Neural cell (in vitro differentiated cells): ENCODE data around the gene RABL6. TPM values are rescaled to one million over a fixed set of nuclear protein-coding genes. Genes with fewer than 3 reads are reported as not detected.
A peak's percentile ranks its signal among the peaks of the same experiment; 100 is the strongest.

Experiments used
- H2AFZ ChIP-seq: fragments of 200-600, 300-800 bp; sonication (generic), shearing (Covaris generic); 2 replicates; pipeline ENCODE4 v1.6.0; 2014; ENCODE audit warnings: low read depth, mild to moderate bottlenecking, antibody characterized with exemption, low read length, moderate library complexity
- H3F3A ChIP-seq: fragments of 200-600 bp; shearing (Covaris generic); 2 replicates; pipeline ENCODE4 v1.6.1; 2016; ENCODE audit warnings: mild to moderate bottlenecking, moderate library complexity, mixed read lengths, antibody characterized with exemption, low read length; ENCODE audit not compliant: insufficient read depth, poor library complexity, severe bottlenecking
- H3K27ac ChIP-seq: fragments of 200-600, 300-800 bp; sonication (generic), shearing (Covaris generic); 2 replicates; pipeline ENCODE4 v1.5.1; 2014; ENCODE audit warnings: mild to moderate bottlenecking, low read length, moderate library complexity
- H3K27me3 ChIP-seq: fragments of 300-800, 200-600 bp; sonication (generic), shearing (Covaris generic); 2 replicates; pipeline ENCODE4 v1.6.0; 2014; ENCODE audit warnings: mild to moderate bottlenecking, low read depth, low read length, moderate library complexity; ENCODE audit not compliant: insufficient read depth
- H3K36me3 ChIP-seq: fragments of 300-800, 200-600 bp; sonication (generic), shearing (Covaris generic); 2 replicates; pipeline ENCODE4 v1.5.1; 2014; ENCODE audit warnings: mild to moderate bottlenecking, antibody characterized with exemption, low read length, moderate library complexity; ENCODE audit not compliant: insufficient read depth
- H3K4me2 ChIP-seq: fragments of 300-800, 200-600 bp; sonication (generic), shearing (Covaris generic); 2 replicates; pipeline ENCODE4 v1.6.0; 2014; ENCODE audit warnings: mild to moderate bottlenecking, low read length
- H3K4me3 ChIP-seq: fragments of 300-800, 200-600 bp; sonication (generic), shearing (Covaris generic); 2 replicates; pipeline ENCODE4 v1.5.1; 2014; ENCODE audit warnings: mild to moderate bottlenecking, low read length, moderate library complexity
- H3K79me2 ChIP-seq: fragments of 200-600 bp; shearing (Covaris generic); replicated peaks from 2 replicates; pipeline ENCODE4 v1.6.0; 2014; ENCODE audit warnings: mild to moderate bottlenecking, low read length, moderate library complexity; ENCODE audit not compliant: insufficient read depth
- H3K9ac ChIP-seq: fragments of 300-800, 200-600 bp; sonication (generic), shearing (Covaris generic); 2 replicates; pipeline ENCODE4 v1.6.1; 2016; ENCODE audit warnings: mild to moderate bottlenecking, low read length, mixed read lengths
- H3K9me2 ChIP-seq: fragments of 200-600 bp; shearing (Covaris generic); 2 replicates; pipeline ENCODE4 v1.6.1; 2016; ENCODE audit warnings: mild to moderate bottlenecking, low read length, mixed read lengths; ENCODE audit not compliant: insufficient read depth
- H3K9me3 ChIP-seq: fragments of 200-600, 300-800 bp; sonication (generic), shearing (Covaris generic); 2 replicates; pipeline ENCODE4 v1.6.1; 2016; ENCODE audit warnings: mild to moderate bottlenecking, mixed run types, low read length, moderate library complexity, mixed read lengths
- H4K20me1 ChIP-seq: fragments of 200-600 bp; shearing (Covaris generic); 2 replicates; pipeline ENCODE4 v1.6.1; 2016; ENCODE audit warnings: mild to moderate bottlenecking, mixed run types; ENCODE audit not compliant: insufficient read depth
- EP300 ChIP-seq: fragments of 450-650 bp; conservative IDR thresholded peaks from 2 replicates; pipeline ENCODE4 v1.6.1; 2014; ENCODE audit warnings: antibody characterized with exemption, mild to moderate bottlenecking, moderate library complexity; ENCODE audit not compliant: poor library complexity, severe bottlenecking
- EZH2 ChIP-seq: fragments of 200-600, 300-800 bp; shearing (Covaris generic), sonication (generic); IDR thresholded peaks from 2 replicates; pipeline ENCODE4 v1.6.1; 2014; ENCODE audit warnings: antibody characterized with exemption, low read length, borderline replicate concordance, mild to moderate bottlenecking; ENCODE audit not compliant: insufficient read depth, poor library complexity, severe bottlenecking
- MXI1 ChIP-seq: fragments of 450-650 bp; conservative IDR thresholded peaks from 2 replicates; pipeline ENCODE4 v1.6.1; 2014; ENCODE audit warnings: antibody characterized with exemption, mild to moderate bottlenecking; ENCODE audit not compliant: poor library complexity, severe bottlenecking
- POLR2AphosphoS5 ChIP-seq: IDR thresholded peaks from 2 replicates; pipeline ENCODE4 v1.6.1; 2012
- RAD21 ChIP-seq: fragments of 450-650 bp; conservative IDR thresholded peaks from 2 replicates; pipeline ENCODE4 v1.6.1; 2014; ENCODE audit warnings: antibody characterized with exemption, mild to moderate bottlenecking, moderate library complexity
- SMC3 ChIP-seq: fragments of 450-650 bp; conservative IDR thresholded peaks from 2 replicates; pipeline ENCODE4 v1.6.1; 2014; ENCODE audit warnings: antibody characterized with exemption, mild to moderate bottlenecking, moderate library complexity; ENCODE audit not compliant: poor library complexity
- TAF1 ChIP-seq: IDR thresholded peaks from 2 replicates; pipeline ENCODE4 v1.6.1; 2012; ENCODE audit warnings: low read depth
- polyA plus RNA-seq: library from polyadenylated mRNA; depleted of rRNA; stranded (reverse); fragments of >200 nt; gene quantifications from 2 replicates; pipeline ENCODE4 v1.2.3, GENCODE V29; 2014
- TF ChIP-seq, protein P1 (sequence below): fragments of 450-650 bp; IDR thresholded peaks from 2 replicates; pipeline ENCODE4 v1.5.1; 2014; ENCODE audit warnings: antibody characterized with exemption, mild to moderate bottlenecking, moderate library complexity; ENCODE audit not compliant: poor library complexity, severe bottlenecking
- TF ChIP-seq, protein P2 (sequence below): IDR thresholded peaks from 2 replicates; pipeline ENCODE4 v1.6.1; 2012; ENCODE audit warnings: borderline replicate concordance

RABL6 gene
- polyA plus RNA-seq, 1 donor from 2014 or later = 46.4 TPM

DNA sequence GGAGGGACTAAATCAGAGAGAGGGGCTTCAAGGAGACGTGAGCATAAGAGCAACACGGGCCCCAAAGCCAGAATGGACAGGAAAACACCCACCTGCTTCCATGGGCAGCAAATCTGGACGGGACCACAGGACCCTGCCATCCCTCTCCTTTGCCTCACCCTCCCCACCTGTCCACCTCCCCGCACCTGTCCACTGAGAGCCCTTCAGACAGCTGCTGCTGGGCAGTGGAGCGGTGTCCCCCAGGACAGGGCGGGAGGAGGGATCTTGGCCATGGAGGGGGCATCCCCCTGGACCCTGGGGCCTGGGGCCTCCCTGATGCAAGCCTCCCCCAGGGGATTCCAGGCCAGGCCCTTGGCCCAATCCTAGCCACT is 9.1 kb upstream of the RABL6 start:
- no peak overlapping the region for H3K9ac ChIP-seq
- no peak overlapping the region for H2AFZ ChIP-seq
- no peaks in the 10 kb centered on the region for H4K20me1 ChIP-seq
- H3K9me2 ChIP-seq = no peaks in the 10 kb centered on the region
- H3K36me3 ChIP-seq = no peaks in the 10 kb centered on the region
- no peaks in the 10 kb centered on the region for H3K27me3 ChIP-seq
- no peaks in the 10 kb centered on the region for H3F3A ChIP-seq
- H3K4me3 ChIP-seq = no peak overlapping the region
- H3K79me2 ChIP-seq = no peaks in the 10 kb centered on the region
- TF ChIP-seq SMC3 (no peak), EP300 (no peak), EZH2 (no peak), TAF1 (no peak), RAD21 (no peak), MXI1 (no peak), POLR2AphosphoS5 (no peak)
- TF ChIP-seq, protein P1, sequence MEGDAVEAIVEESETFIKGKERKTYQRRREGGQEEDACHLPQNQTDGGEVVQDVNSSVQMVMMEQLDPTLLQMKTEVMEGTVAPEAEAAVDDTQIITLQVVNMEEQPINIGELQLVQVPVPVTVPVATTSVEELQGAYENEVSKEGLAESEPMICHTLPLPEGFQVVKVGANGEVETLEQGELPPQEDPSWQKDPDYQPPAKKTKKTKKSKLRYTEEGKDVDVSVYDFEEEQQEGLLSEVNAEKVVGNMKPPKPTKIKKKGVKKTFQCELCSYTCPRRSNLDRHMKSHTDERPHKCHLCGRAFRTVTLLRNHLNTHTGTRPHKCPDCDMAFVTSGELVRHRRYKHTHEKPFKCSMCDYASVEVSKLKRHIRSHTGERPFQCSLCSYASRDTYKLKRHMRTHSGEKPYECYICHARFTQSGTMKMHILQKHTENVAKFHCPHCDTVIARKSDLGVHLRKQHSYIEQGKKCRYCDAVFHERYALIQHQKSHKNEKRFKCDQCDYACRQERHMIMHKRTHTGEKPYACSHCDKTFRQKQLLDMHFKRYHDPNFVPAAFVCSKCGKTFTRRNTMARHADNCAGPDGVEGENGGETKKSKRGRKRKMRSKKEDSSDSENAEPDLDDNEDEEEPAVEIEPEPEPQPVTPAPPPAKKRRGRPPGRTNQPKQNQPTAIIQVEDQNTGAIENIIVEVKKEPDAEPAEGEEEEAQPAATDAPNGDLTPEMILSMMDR = no peak
- TF ChIP-seq, protein P2, sequence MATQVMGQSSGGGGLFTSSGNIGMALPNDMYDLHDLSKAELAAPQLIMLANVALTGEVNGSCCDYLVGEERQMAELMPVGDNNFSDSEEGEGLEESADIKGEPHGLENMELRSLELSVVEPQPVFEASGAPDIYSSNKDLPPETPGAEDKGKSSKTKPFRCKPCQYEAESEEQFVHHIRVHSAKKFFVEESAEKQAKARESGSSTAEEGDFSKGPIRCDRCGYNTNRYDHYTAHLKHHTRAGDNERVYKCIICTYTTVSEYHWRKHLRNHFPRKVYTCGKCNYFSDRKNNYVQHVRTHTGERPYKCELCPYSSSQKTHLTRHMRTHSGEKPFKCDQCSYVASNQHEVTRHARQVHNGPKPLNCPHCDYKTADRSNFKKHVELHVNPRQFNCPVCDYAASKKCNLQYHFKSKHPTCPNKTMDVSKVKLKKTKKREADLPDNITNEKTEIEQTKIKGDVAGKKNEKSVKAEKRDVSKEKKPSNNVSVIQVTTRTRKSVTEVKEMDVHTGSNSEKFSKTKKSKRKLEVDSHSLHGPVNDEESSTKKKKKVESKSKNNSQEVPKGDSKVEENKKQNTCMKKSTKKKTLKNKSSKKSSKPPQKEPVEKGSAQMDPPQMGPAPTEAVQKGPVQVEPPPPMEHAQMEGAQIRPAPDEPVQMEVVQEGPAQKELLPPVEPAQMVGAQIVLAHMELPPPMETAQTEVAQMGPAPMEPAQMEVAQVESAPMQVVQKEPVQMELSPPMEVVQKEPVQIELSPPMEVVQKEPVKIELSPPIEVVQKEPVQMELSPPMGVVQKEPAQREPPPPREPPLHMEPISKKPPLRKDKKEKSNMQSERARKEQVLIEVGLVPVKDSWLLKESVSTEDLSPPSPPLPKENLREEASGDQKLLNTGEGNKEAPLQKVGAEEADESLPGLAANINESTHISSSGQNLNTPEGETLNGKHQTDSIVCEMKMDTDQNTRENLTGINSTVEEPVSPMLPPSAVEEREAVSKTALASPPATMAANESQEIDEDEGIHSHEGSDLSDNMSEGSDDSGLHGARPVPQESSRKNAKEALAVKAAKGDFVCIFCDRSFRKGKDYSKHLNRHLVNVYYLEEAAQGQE = no peak
- no peak overlapping the region for H3K4me2 ChIP-seq
- H3K9me3 ChIP-seq = no peaks in the 10 kb centered on the region
- no peak overlapping the region for H3K27ac ChIP-seq

DNA sequence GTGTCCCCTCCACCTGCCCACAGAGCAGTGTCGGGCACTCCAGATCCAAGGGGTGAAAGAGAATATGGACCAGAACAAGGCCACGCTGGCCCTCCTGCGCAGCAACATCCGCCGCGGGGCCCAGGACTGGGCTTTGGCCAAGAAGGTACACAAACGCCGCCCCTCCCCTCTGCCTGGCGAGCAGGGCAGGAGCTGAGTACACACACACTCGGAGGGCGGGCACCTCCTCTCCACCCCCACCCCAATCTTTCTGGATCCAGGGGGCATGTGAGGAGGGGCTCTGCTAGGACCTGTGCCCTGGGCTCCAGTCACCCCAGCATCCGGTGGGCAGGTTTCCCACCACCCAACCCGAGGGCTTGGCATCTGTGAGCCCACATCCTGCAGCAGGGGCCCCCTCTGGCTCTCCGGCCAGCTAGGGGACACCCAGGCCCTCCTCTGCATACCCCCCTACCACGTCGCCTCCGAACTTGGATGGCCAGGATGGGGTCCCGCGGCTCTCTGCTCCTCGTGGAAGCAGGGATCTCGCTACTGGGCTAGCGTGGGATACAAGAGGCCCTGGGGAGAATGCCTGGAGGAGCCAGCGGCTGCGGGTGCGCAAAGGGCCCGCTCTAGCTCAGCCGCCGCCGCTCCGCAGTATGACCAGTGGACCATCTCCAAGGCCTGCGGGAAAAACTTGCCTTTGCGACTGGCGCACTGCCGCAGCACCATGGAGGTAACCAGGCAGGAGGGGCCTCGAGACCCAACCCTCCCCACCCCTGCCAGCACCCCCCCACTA is 8.5 kb upstream of the RABL6 start:
- no peak overlapping the region for H3K27ac ChIP-seq
- no peaks in the 10 kb centered on the region for H3K27me3 ChIP-seq
- no peak overlapping the region for H2AFZ ChIP-seq

More for the DNA sequence above, 8.5 kb upstream of the RABL6 start:
- H3K9ac ChIP-seq = peak overlapping the region; percentile 67
- TF ChIP-seq, protein P1 = no peak
- TF ChIP-seq MXI1 = no peak
- no peak for TF ChIP-seq EP300
- TF ChIP-seq SMC3 = no peak
- no peak for TF ChIP-seq POLR2AphosphoS5
- no peak for TF ChIP-seq RAD21
- no peak for TF ChIP-seq TAF1
- no peak for TF ChIP-seq EZH2
- TF ChIP-seq, protein P2 = no peak
- H3K9me2 ChIP-seq = no peaks in the 10 kb centered on the region
- H4K20me1 ChIP-seq = no peaks in the 10 kb centered on the region
- no peaks in the 10 kb centered on the region for H3F3A ChIP-seq
- H3K4me3 ChIP-seq = peak overlapping the region; percentile 75
- no peak overlapping the region for H3K4me2 ChIP-seq
- H3K9me3 ChIP-seq = no peaks in the 10 kb centered on the region
- H3K79me2 ChIP-seq = no peaks in the 10 kb centered on the region
- H3K36me3 ChIP-seq = no peaks in the 10 kb centered on the region
